H1 (cell line): ENCODE data around the gene CDK13. TPM values are rescaled to one million over a fixed set of nuclear protein-coding genes. Genes with fewer than 3 reads are reported as not detected.

Source experiments
- CTCF ChIA-PET: fragments of 300-600 bp; sonication (Branson Sonifier 250); formaldehyde crosslinking; loops from one replicate; lab custom pipeline; 2021; ENCODE audit not compliant: partially characterized antibody; lab: Charles Lee
- POLR2A ChIA-PET: fragments of 300-600 bp; sonication (Branson Sonifier 250); formaldehyde crosslinking; loops from one replicate; lab custom pipeline; 2021; ENCODE audit warnings: inconsistent platforms; ENCODE audit not compliant: partially characterized antibody; lab: Charles Lee
- DNase-seq, 2 experiments: peaks; one replicate each; pipeline versions ENCODE4 v3.0.0 to v3.0.0-alpha.2; 2010 to 2022; ENCODE audit warnings: low spot score in 2 of 2, low read depth in 1 of 2, mixed read lengths in 1 of 2
- FAIRE-seq: peaks from 2 replicates; lab custom pipeline; 2011; peaks lifted over from hg19 to GRCh38; lab: Jason Lieb, UNC
- H2AFZ ChIP-seq: 2 replicates; pipeline ENCODE4 v1.8.1; 2012; ENCODE audit warnings: low read length, inconsistent platforms
- H2AK5ac ChIP-seq: 2 replicates; pipeline ENCODE4 v1.6.1; 2013; ENCODE audit warnings: low read depth, low read length
- H2BK120ac ChIP-seq: replicated peaks from 2 replicates; pipeline ENCODE3; 2013; ENCODE audit warnings: low read depth, low read length, inconsistent platforms
- H2BK12ac ChIP-seq: 2 replicates; pipeline ENCODE4 v1.6.1; 2013; ENCODE audit warnings: low read depth, low read length
- H2BK15ac ChIP-seq: 2 replicates; pipeline ENCODE4 v1.6.1; 2013; ENCODE audit warnings: low read length
- H2BK20ac ChIP-seq: 2 replicates; pipeline ENCODE4 v1.6.1; 2013; ENCODE audit warnings: low read length
- H2BK5ac ChIP-seq: 2 replicates; pipeline ENCODE4 v1.6.1; 2013; ENCODE audit warnings: low read depth, low read length
- H3K14ac ChIP-seq: 2 replicates; pipeline ENCODE4 v1.6.1; 2013; ENCODE audit warnings: inconsistent platforms; ENCODE audit not compliant: insufficient read length
- H3K18ac ChIP-seq: 2 replicates; pipeline ENCODE4 v1.6.1; 2013; ENCODE audit warnings: low read length; ENCODE audit errors: extremely low read depth
- H3K23ac ChIP-seq: 2 replicates; pipeline ENCODE4 v1.6.1; 2013; ENCODE audit warnings: inconsistent platforms; ENCODE audit not compliant: insufficient read length
- H3K23me2 ChIP-seq: 2 replicates; pipeline ENCODE4 v1.6.1; 2013; ENCODE audit warnings: low read depth, low read length
- H3K27ac ChIP-seq: 2 replicates; pipeline ENCODE4 v1.6.1; 2011; ENCODE audit warnings: low read depth, low read length, inconsistent platforms
- H3K27me3 ChIP-seq, 4 experiments: replicated peaks in 1 of 4; 1 replicate in 1 of 4; 2 replicates in 3 of 4; pipeline versions ENCODE4 v1.6.1 to v1.8.1; 2011 to 2013; ENCODE audit warnings: low read length in 3 of 4, mild to moderate bottlenecking in 3 of 4, inconsistent platforms in 2 of 4, mixed read lengths in 2 of 4, moderate library complexity in 1 of 4; ENCODE audit not compliant: control insufficient read depth in 3 of 4, insufficient read depth in 3 of 4; ENCODE audit errors: extremely low read depth in 1 of 4
- H3K36me3 ChIP-seq, 4 experiments: 2 replicates each; pipeline versions ENCODE4 v1.6.1 to v1.8.1; 2011 to 2013; ENCODE audit warnings: mild to moderate bottlenecking in 4 of 4, low read length in 3 of 4, moderate library complexity in 2 of 4, control low read depth in 1 of 4, inconsistent platforms in 1 of 4; ENCODE audit not compliant: insufficient read depth in 4 of 4, control insufficient read depth in 2 of 4
- H3K4ac ChIP-seq: replicated peaks from 2 replicates; pipeline ENCODE3; 2013; ENCODE audit warnings: low read length, low read depth, mixed read lengths, inconsistent platforms; ENCODE audit not compliant: insufficient read length
- H3K4me1 ChIP-seq, 4 experiments: replicated peaks in 1 of 4; 1 replicate in 1 of 4; 2 replicates in 3 of 4; pipeline versions ENCODE4 v1.6.1 to v1.8.1; 2011 to 2013; ENCODE audit warnings: low read length in 3 of 4, inconsistent platforms in 2 of 4, mixed read lengths in 1 of 4; ENCODE audit not compliant: insufficient read depth in 4 of 4, control insufficient read depth in 3 of 4
- H3K4me2 ChIP-seq, 2 experiments: 2 replicates each; pipeline versions ENCODE4 v1.6.1 to v1.8.1; 2011 to 2013; ENCODE audit warnings: low read depth in 2 of 2, low read length in 2 of 2, control low read depth in 1 of 2, inconsistent platforms in 1 of 2, mild to moderate bottlenecking in 1 of 2; ENCODE audit not compliant: insufficient read depth in 1 of 2
- H3K4me3 ChIP-seq, 4 experiments: fragments of 200-600, 300-600 bp in 1 of 4; sonication (generic), shearing (Covaris generic), sonication (Bioruptor Twin) in 1 of 4; 2 replicates each; pipeline versions ENCODE4 v1.5.1 to v1.8.1; 2011 to 2016; ENCODE audit warnings: low read length in 4 of 4, low read depth in 3 of 4, control low read depth in 2 of 4, inconsistent platforms in 2 of 4, mild to moderate bottlenecking in 2 of 4, mixed read lengths in 1 of 4, moderate library complexity in 1 of 4; ENCODE audit not compliant: insufficient read depth in 2 of 4; ENCODE audit errors: extremely low read depth in 1 of 4
- H3K56ac ChIP-seq: replicated peaks from 2 replicates; pipeline ENCODE3; 2013; ENCODE audit warnings: low read depth, mild to moderate bottlenecking, mixed read lengths, low read length, inconsistent platforms; ENCODE audit not compliant: insufficient read length
- H3K79me1 ChIP-seq: 2 replicates; pipeline ENCODE4 v1.6.1; 2013; ENCODE audit warnings: low read depth, low read length, control low read depth
- H3K79me2 ChIP-seq, 2 experiments: 2 replicates each; pipeline versions ENCODE4 v1.6.1 to v1.8.1; 2012 to 2013; ENCODE audit warnings: low read length in 2 of 2, mild to moderate bottlenecking in 2 of 2, inconsistent platforms in 1 of 2; ENCODE audit not compliant: insufficient read depth in 2 of 2, control insufficient read depth in 1 of 2
- H3K9ac ChIP-seq, 4 experiments: replicated peaks in 1 of 4; 1 replicate in 1 of 4; 2 replicates in 3 of 4; pipeline versions ENCODE4 v1.6.1 to v1.8.1; 2011 to 2013; ENCODE audit warnings: low read depth in 3 of 4, low read length in 3 of 4, control low read depth in 2 of 4, mild to moderate bottlenecking in 2 of 4, moderate library complexity in 2 of 4, inconsistent platforms in 1 of 4; ENCODE audit errors: extremely low read depth in 1 of 4
- H3K9me3 ChIP-seq, 2 experiments: 2 replicates each; pipeline versions ENCODE4 v1.6.1 to v1.8.1; 2012 to 2013; ENCODE audit warnings: mild to moderate bottlenecking in 2 of 2, moderate library complexity in 2 of 2, control low read depth in 1 of 2, inconsistent platforms in 1 of 2, low read depth in 1 of 2, low read length in 1 of 2, mixed read lengths in 1 of 2; ENCODE audit not compliant: insufficient read depth in 2 of 2
- H4K20me1 ChIP-seq, 2 experiments: replicated peaks in 1 of 2; 2 replicates each; pipeline versions ENCODE3 to v1.8.1; 2011 to 2013; ENCODE audit warnings: inconsistent platforms in 2 of 2, low read length in 2 of 2, mild to moderate bottlenecking in 1 of 2; ENCODE audit not compliant: insufficient read depth in 2 of 2, control insufficient read depth in 1 of 2
- H4K5ac ChIP-seq: 2 replicates; pipeline ENCODE4 v1.6.1; 2013; ENCODE audit warnings: low read length, low read depth, mixed read lengths, inconsistent platforms; ENCODE audit not compliant: insufficient read length
- H4K8ac ChIP-seq: 2 replicates; pipeline ENCODE4 v1.8.0; 2013; ENCODE audit warnings: mild to moderate bottlenecking, moderate library complexity, low read length, inconsistent platforms; ENCODE audit not compliant: insufficient read depth; ENCODE audit errors: extremely low read depth
- H4K91ac ChIP-seq: replicated peaks from 2 replicates; pipeline ENCODE3; 2013; ENCODE audit warnings: low read length, mixed read lengths, inconsistent platforms; ENCODE audit not compliant: insufficient read length
- RBBP5 ChIP-seq: IDR thresholded peaks from 2 replicates; pipeline ENCODE4 v1.7.1; 2012; ENCODE audit warnings: low read depth, mild to moderate bottlenecking, inconsistent platforms, low read length, moderate library complexity, borderline replicate concordance
- WGBS, 2 experiments: shearing (Covaris generic) in 1 of 2; methylation state at CpG; one replicate each; pipeline versions ENCODE4 v1.1.6 to v1.1.7; 2013 to 2015; ENCODE audit warnings: low lambda C conversion rate in 2 of 2, mixed read lengths in 2 of 2, inconsistent platforms in 1 of 2, low coverage in 1 of 2, missing lambda C conversion rate in 1 of 2; ENCODE audit not compliant: insufficient replicate concordance in 2 of 2, insufficient coverage in 1 of 2, insufficient read length in 1 of 2; ENCODE audit errors: extremely low coverage in 1 of 2, missing lambda C conversion rate in 1 of 2; 5-methylcytosine and 5-hydroxymethylcytosine counted together
- polyA plus RNA-seq, 7 experiments: library from polyadenylated mRNA; depleted of rRNA in 3 of 7; stranded (reverse) in 5 of 7; unstranded in 2 of 7; fragments of >200 nt in 5 of 7; fragments of 200-250 nt in 2 of 7; gene quantifications; 1 replicate in 5 of 7; 2 replicates in 1 of 7; 4 replicates in 1 of 7; pipeline versions ENCODE4 v1.2.1 to v1.2.3, GENCODE V29; 2011 to 2013; ENCODE audit warnings: missing spikeins in 2 of 7, mixed read lengths in 2 of 7
- total RNA-seq: library from RNA; stranded (reverse); fragmentation: NEBNext Ultra II Directional; extraction: Animal tissue kit (Norgen Biotek cat#: 25700); gene quantifications from 2 replicates; pipeline ENCODE4 v1.2.1, GENCODE V29; 2021

CDK13 gene
- total and polyA plus RNA-seq, 2 of the 8 experiments (the other 6 are each of a cell fraction or from before 2014, with no cell fraction given), result 22.6 to 49.5 TPM

DNA sequence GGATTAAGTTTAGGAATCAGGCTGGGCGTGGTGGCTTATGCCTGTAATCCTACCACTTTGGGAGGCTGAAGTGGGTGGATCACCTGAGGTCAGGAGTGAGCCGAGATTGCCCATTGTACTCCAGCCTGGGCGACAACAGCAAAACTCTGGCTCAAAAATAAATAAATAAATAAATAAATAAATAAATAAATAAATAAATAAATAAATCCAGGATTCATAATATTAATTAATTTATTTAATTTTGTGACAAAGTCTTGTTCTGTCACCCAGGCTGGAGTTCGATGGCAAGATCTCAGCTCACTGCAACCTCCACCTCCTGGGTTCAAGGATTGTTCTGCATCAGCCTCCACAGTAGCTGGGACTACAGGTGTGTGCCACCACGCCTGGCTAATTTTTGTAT lies 188.9 kb downstream of the CDK13 start:
- H2AK5ac ChIP-seq, result no peak overlapping the region
- no peak overlapping the region for H3K23ac ChIP-seq
- H4K5ac ChIP-seq, result no peak overlapping the region
- ChIA-PET POLR2A (no interaction called here), CTCF (no interaction called here)
- no peaks in the 10 kb centered on the region for H3K79me1 ChIP-seq
- H3K14ac ChIP-seq, result no peak overlapping the region
- no peak overlapping the region for H3K27ac ChIP-seq
- no peak for FAIRE-seq
- no peak overlapping the region for H2AFZ ChIP-seq
- no peak overlapping the region for H4K91ac ChIP-seq
- H2BK5ac ChIP-seq, result no peak overlapping the region
- peaks cover 0 to 15% (median 8%) of the 10 kb centered on the region in 4 experiments; a peak in 4 of 7 replicates for H3K27me3 ChIP-seq
- H3K4me3 ChIP-seq, result no peak overlapping the region
- H4K8ac ChIP-seq, result no peak overlapping the region
- no peaks in the 10 kb centered on the region for H3K36me3 ChIP-seq
- no peak overlapping the region for H3K4me2 ChIP-seq
- H3K56ac ChIP-seq, result no peak overlapping the region
- H3K18ac ChIP-seq, result no peak overlapping the region
- no peak overlapping the region for H2BK20ac ChIP-seq
- H2BK120ac ChIP-seq, result no peak overlapping the region
- DNase-seq, result no peak
- no peaks in the 10 kb centered on the region for H4K20me1 ChIP-seq
- no peak overlapping the region for H2BK12ac ChIP-seq
- H2BK15ac ChIP-seq, result no peak overlapping the region
- H3K23me2 ChIP-seq, result no peaks in the 10 kb centered on the region; the same call in 1 of the 2 replicates
- WGBS, 2 experiments, result 88% methylated on average over 5 of the region's 5 CpGs; no CpG with 5 or more reads in 1 of the 2 experiments
- H3K79me2 ChIP-seq, result peaks cover 0 to under 1% of the 10 kb centered on the region in 2 experiments; a peak in 2 of 4 replicates
- no peaks in the 10 kb centered on the region for H3K4me1 ChIP-seq
- H3K4ac ChIP-seq, result no peak overlapping the region
- no peak overlapping the region for H3K9ac ChIP-seq
- no peaks in the 10 kb centered on the region for H3K9me3 ChIP-seq
- TF ChIP-seq RBBP5, result no peak
